Measurements from ENCODE around the gene STAMBPL1. TPM values are rescaled to one million over a fixed set of nuclear protein-coding genes. Genes with fewer than 3 reads are reported as not detected.

The STAMBPL1 gene
- total RNA-seq, 2 donors from 2014 or later, result 4.4 to 6.0 TPM

- intact Hi-C loops (cut with DNase I), result no loop called here
- DNase-seq (ENCODE audit: low spot score), result no peak
Measured at GRCh38 chr10:88883448-88883809, 3.4 kb downstream of the STAMBPL1 start.

GRCh38 chr10:88886557-88886956, 6.5 kb downstream of the STAMBPL1 start:
- intact Hi-C loops (cut with DNase I), result no loop called here
- no peak for DNase-seq (ENCODE audit: low spot score)

DNA sequence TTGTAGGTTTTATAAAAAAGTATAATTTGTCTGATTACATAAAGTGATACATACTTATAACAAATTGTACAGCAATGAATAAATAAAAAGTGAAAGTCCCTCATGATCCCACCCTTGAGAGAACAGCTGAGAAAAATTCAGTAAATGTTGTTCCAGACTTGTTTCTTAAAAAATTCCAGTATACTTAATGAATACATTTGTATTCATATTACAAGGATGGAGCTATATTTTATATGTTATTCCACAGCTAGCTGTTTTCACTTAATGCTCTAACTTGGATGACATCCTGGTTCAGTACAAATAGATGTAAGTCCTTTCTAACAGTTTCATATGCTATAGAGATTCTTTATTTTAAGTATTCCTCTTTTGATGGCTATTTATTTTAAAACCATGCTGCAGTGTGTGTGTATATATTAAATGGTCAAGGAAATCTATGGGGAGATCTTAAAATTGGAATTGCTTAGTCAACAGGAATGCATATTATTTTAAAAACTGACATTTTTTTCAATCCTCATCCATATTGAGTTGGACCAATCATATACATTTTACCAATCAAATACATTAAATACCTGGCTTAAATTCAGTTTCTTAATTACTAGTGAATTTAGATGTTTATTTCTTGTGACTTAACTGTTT, 8.9 kb downstream of the STAMBPL1 start:
- intact Hi-C loops (cut with DNase I), result no loop called here
- DNase-seq (ENCODE audit: low spot score), result no peak

DNA sequence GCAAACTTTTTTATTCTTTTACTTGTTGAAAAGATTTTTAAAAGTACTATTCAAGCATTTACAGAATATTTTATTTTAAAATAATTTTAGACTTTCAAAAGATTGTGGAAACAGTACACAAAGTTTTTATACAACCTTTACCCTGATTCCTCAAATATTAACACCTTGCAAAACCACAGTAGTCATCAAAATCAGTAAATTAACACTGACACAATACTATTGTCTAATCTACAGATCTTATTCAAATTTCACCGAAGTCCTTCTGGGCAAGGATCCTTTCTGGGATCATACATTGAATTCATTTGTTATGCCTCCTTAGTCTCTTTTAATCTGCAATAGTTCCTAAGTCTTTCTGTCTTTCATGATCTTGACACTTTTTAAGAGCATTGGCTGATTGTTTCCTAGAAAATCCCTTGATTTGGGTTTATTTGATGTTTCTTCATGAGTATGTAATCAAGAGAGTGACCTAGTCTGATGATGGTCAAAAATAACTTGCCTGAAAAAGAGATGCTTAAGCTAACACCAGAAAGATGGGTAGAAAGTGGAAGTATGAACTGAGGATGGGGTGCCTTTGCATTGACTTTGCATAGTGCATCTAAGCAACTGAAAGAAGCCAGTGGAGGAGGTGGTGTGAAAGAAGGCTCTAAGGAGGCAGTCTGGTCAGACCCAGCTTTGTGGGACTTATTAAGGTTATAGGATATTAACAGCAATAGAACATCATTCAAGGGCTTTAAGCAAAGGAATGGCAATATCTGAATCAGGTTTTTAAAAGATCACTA, 9.7 kb downstream of the STAMBPL1 start:
- no peak for DNase-seq (ENCODE audit: low spot score)
- intact Hi-C loops (cut with DNase I), result no loop called here

- no peak for DNase-seq (ENCODE audit: low spot score)
- intact Hi-C loops (cut with DNase I), result no loop called here
Measured at GRCh38 chr10:88890681-88891381, 10.8 kb downstream of the STAMBPL1 start.

GRCh38 chr10:88892222-88892967, 12.3 kb downstream of the STAMBPL1 start:
- intact Hi-C loops (cut with DNase I), result no loop called here
- no peak for DNase-seq (ENCODE audit: low spot score)

DNA sequence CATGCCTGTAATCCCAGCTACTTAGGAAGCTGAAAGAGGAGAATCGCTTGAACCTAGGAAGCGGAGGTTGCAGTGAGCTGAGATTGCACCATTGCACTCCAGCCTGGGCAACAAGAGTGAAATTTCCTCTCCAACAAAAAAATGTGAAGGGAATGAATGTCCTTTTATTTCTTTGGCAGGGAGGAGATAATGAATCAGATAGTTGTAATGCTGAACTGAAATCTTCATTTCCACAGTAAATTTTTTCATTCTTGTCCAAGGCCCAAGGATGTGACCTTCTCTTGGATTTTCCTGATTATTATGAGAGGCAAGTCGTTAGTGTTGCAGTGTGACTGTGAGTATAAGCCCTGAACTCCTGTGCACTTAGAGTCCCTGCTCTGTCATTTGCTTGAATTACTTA, 13.6 kb downstream of the STAMBPL1 start:
- intact Hi-C loops (cut with DNase I), result no loop called here
- DNase-seq (ENCODE audit: low spot score), result no peak

GRCh38 chr10:88895250-88895649, 15.2 kb downstream of the STAMBPL1 start:
- no peak for DNase-seq (ENCODE audit: low spot score)
- intact Hi-C loops (cut with DNase I), result no loop called here

DNA sequence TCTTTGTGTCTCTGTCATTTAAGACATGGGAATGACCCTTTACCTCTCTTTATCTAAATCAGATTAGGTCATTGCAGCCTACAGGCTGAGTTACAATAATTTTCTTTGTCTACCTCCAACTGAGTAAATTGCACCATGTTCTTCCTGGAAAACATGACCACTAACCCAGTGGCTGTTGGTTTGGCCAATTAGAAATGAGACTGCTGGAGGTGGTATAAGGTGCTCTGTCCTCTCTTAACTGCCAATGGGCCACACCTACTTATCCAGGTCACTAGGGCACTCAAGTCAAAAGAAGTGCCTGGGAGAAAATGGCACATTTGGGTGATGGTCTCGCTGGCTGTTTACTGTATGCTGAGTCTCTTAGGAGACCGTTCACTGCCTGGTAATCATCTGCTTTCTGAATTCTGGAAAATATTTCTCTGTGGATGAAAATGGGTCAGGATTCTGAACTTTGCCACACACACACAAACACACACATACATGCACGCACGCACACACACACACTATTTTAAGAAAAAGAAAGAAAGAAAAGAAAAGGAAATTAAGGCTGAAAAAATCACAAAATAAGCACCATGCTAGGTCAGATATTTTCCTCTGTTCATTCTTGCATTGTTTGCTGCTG, 16.4 kb downstream of the STAMBPL1 start:
- intact Hi-C loops (cut with DNase I), result no loop called here
- DNase-seq (ENCODE audit: low spot score), result no peak

DNA sequence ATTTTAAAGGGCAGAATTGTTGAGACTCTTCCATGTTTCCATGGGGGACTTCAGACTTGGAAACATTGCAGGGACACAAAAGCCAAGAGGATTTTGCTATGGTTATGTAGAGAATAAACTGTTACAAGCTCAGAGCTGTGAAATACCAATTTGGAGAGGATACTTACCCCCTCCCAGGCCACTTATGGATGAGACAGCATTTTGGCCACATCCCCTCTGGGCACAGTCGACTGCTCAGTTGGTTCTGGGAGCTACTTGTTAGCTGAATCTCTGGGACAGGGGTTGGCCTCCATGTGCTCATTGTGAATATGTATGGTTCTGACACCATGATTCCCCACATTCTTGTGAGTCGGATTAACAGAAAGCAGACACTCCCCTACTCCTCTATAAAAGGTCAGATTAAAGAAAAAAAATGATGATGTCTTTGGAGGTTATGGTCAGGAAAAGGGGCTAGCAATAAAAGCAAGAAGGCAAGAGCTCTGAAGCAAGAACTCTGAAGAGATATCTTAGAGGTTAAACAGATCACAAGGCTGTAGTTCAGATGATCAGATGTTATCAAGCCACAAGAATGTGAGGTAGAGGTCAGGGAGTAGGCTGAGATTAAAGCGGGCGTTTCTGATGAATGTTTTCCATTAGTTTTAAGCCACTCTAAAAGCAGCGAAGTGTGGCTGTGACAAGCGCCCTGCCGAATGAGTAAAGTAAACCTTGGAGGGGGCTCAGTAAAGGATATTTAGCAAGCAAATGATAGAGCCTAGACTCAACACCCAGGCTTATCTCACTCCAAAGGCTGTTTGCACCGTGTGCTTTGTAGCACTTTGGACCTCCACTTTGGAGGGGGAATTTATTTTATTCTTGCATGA, 17.2 kb downstream of the STAMBPL1 start:
- intact Hi-C loops (cut with DNase I), result no loop called here
- DNase-seq (ENCODE audit: low spot score), result no peak

DNA sequence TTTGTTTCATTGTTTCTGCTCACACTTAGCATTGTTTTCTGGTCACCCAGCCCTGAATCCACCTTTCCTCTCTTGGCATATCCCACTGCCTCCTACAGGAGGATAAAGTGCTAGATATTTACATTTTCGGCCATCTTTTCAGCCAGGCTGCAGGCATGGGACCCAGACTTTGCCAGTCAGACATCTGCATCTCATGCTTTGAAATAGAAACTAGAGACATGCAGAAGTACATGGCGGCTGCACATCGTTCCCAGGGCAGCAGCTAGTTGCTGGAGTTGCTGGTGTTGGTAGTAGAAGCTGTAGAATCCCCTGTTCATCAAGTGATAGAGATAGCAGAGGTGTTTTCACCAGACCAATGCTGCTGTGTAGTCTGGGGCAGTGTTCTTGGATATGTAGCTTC, 18.7 kb downstream of the STAMBPL1 start:
- intact Hi-C loops (cut with DNase I), result no loop called here
- no peak for DNase-seq (ENCODE audit: low spot score)

DNA sequence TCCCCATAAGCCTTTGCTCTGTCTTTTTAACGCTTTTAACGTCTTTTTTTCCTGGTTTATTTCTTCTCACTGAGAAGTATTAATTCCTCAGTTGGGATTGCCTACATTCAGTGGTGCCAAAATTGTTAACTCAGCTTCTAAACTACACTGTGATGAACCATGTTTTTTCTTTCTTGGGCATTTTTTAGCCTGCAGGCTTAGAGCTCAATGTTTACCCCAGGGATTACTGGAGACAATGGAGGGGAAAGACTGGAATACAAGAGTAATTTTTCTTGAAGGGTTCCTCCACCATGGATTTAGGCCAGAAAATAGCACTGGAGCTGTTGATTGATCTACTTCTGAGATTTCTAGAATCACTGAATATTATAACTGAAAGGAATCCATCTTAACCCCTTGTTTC, 19.8 kb downstream of the STAMBPL1 start:
- DNase-seq (ENCODE audit: low spot score), result no peak
- intact Hi-C loops (cut with DNase I), result no loop called here

GRCh38 chr10:88901206-88901983, 21.4 kb downstream of the STAMBPL1 start:
- no peak for DNase-seq (ENCODE audit: low spot score)
- intact Hi-C loops (cut with DNase I), result no loop called here

DNA sequence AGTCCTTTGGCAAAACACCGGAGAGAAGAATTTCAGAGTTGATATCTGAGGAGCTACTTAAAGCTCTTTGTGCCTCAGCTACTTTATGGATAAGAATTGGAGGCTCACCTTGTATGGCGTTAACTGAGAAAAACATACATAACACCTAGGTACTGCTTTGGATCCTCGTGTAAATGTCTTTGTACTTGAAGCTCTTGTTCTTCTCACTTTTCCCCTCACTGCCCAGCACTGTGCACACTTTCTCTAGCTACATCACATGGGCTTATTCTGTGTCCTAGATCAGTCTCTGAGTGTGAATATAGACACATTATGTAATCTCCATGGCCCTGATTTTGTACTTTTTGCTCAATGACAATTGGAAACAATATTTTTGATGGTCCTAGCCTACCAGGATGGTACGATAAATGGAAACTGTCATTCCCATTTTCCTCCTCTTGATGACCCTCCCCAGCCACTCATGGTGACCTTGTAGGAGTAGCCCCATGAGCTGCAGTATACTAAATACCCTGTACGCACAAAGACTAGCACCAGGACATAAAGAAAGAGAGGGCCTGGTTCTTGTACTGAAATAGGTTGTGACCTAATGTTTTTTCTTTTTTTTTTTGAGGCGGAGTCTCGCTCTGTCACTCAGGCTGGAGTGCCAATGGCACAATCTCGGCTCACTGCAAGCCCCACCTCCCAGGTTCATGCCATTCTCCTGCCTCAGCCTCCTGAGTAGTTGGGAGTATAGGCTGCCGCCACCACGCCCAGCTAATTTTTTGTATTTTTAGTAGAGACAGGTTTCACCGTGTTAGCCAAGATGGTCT, 22.1 kb downstream of the STAMBPL1 start:
- no peak for DNase-seq (ENCODE audit: low spot score)
- intact Hi-C loops (cut with DNase I), result no loop called here

DNA sequence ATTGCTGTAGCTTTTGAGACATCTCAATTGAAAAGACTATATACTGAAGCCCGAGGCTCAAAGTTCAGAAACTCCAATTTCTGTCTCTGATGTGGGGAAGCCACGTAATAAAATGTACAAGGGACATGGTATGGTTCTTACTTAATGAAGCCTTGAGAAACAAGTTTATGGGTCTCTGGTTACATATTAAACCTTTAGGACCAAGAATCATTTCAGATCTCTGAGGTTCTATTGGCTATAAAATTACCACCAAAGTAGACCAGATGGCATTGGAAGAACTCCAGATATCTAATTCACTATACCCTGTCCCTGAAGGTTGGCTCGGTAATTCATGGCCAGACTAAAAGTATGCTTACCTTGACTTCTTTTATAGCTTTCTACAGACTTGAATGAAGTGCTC, 23.7 kb downstream of the STAMBPL1 start:
- intact Hi-C loops (cut with DNase I), result no loop called here
- DNase-seq (ENCODE audit: low spot score), result no peak

GRCh38 chr10:88906921-88907320, 26.9 kb downstream of the STAMBPL1 start:
- no peak for DNase-seq (ENCODE audit: low spot score)
- intact Hi-C loops (cut with DNase I), result no loop called here

DNA sequence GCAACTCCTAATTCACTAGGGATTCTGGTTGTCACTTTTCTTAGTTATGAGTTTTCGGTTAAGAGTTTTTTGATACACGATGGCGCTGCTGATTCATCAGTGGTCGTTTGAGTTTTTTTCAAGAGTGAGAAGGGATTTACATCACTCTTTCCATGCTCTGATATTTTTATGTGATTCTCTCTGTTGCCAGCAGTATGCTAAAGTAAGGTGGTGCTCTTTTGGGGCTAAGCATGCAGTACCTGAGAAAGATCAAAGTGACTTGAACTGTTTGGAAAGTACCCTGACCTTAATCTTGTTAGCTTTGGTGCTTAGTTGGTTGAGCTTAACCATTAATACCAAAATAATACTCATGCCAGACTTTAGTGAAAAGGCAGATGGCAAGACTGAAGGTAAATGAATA, 28.1 kb downstream of the STAMBPL1 start:
- intact Hi-C loops (cut with DNase I), result no loop called here
- DNase-seq (ENCODE audit: low spot score), result no peak

Data from posterior vena cava (tissue), 2 donors.